ENCODE data around the gene IGFBP4. TPM values are rescaled to one million over a fixed set of nuclear protein-coding genes. Genes with fewer than 3 reads are reported as not detected.

IGFBP4 gene
- total and polyA plus RNA-seq, 2 of the 13 experiments (the other 11 are each of a cell fraction or from before 2014, with no cell fraction given), result 4.1 to 49.0 TPM

DNA sequence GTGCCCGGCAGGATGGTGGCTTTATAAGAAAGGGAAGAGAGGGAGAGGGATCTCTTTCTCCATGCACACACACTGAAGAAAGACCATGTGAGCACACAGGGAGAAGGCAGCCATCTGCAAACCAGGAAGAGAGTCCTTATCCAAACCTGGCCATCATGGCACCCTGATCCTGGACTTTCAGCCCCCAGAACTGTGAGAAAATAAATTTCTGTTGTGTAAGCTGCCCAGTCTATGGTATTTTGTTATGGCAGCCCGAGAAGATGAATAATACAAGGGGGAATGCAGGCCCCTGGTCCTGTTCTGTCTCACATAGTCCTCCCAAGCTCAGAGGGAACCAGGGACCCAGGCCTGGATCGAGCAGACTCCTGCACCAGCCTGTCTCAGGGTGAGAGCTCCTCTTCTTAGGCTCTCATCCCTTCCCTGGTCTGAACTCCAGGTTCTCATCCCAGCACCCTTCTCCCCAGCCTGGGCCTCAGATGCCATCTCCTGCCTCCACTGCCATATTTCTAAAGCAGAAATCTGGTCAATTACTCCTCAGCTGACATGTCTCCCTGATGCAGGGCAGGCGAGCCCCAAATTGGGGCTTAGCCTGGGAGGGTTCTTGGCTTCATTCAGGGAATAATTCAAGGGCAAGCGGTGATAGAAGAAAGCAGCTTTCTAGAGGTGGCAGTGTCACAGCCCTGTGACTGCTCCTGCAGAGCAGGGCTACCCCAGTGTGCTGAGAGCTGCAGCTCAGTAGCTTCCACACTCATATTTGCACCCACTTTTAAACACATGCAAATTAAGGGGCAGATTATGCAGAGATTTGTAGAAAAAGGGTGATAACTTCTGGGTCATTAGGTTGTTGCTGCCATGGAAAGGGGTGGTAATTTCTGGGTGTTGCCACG is 28.8 kb downstream of the IGFBP4 start:
- BruUV-seq (replicated peaks), result no TSS peak
- POLR2A ChIA-PET, result interaction anchor here (1.0 to 2.0 kb wide), 3 partner anchors 12 to 89 kb away, joined by 3 to 5 read pairs (median 3); no protein-coding TSS in a partner anchor

More for the DNA sequence above, 28.8 kb downstream of the IGFBP4 start:
- Histone ChIP-seq H3K4me3 (replicated peaks in 1 of 3; ENCODE audit: insufficient read depth in 1 of 3, low read depth in 2 of 3, low read length in 3 of 3) (no peak overlapping the region), H3K27ac (ENCODE audit: extremely low read length, insufficient read depth, low read length) (no peak overlapping the region), H2AFZ (ENCODE audit: low read length) (no peak overlapping the region), H3K9me3 (ENCODE audit: low read length) (no peaks in the 10 kb centered on the region), H4K20me1 (ENCODE audit: insufficient read depth, low read length) (no peaks in the 10 kb centered on the region), H3K9ac (ENCODE audit: insufficient read depth, low read depth, low read length) (no peak overlapping the region), H3K36me3 (replicated peaks in 1 of 2; ENCODE audit: control insufficient read depth in 1 of 2, insufficient read depth in 2 of 2, low read length in 2 of 2) (no peaks in the 10 kb centered on the region), H3K27me3 (ENCODE audit: control insufficient read depth in 1 of 2, insufficient read depth in 2 of 2, low read length in 2 of 2) (0 out of 5 replicates have a peak, but pooled peaks cover 0 to 3% of the 10 kb centered on the region in 2 experiments), H3K79me2 (ENCODE audit: insufficient read depth, low read length) (no peaks in the 10 kb centered on the region), H3K4me2 (ENCODE audit: low read depth, low read length) (no peak overlapping the region), H3K4me1 (ENCODE audit: insufficient read depth, low read length) (peaks cover 49% of the 10 kb centered on the region)
- ATAC-seq, result no peak
- WGBS (ENCODE audit: low lambda C conversion rate), result 63% methylated on average over 6 of the region's 6 CpGs
- TF ChIP-seq RFX3 (CRISPR knock-in tag; IDR thresholded peaks at IDR 0.05) (peak; percentile 72), ZNF124 (CRISPR knock-in tag; IDR thresholded peaks at IDR 0.05) (no peak), TP53 (CRISPR knock-in tag; conservative IDR thresholded peaks at IDR 0.05) (no peak), HNF4A (CRISPR knock-in tag; IDR thresholded peaks at IDR 0.05) (no peak), TCF7 (IDR thresholded peaks at IDR 0.05; ENCODE audit: low read depth) (no peak)
- TF ChIP-seq, protein P1, sequence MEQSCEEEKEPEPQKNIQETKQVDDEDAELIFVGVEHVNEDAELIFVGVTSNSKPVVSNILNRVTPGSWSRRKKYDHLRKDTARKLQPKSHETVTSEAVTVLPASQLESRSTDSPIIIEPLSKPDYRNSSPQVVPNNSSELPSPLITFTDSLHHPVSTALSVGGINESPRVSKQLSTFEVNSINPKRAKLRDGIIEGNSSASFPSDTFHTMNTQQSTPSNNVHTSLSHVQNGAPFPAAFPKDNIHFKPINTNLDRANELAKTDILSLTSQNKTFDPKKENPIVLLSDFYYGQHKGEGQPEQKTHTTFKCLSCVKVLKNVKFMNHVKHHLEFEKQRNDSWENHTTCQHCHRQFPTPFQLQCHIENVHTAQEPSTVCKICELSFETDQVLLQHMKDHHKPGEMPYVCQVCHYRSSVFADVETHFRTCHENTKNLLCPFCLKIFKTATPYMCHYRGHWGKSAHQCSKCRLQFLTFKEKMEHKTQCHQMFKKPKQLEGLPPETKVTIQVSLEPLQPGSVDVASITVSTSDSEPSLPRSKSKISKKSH (CRISPR knock-in tag; IDR thresholded peaks at IDR 0.05; ENCODE audit: borderline replicate concordance), result no peak
- intact Hi-C loops (cut with micrococcal nuclease; ENCODE audit: unreplicated experiment), result no loop called here
- no peak for FAIRE-seq
- DNase-seq (ENCODE audit: low spot score), result no peak
- CTCF ChIA-PET (ENCODE audit: low intra/inter-chr PET ratio, low total read pairs), result no interaction called here
- in situ Hi-C loops (cut with HindIII; ENCODE audit: extremely low pct_ligation_motif_present, low pct_unique_long_range_greater_than_20kb), result no loop called here

All from HepG2 (cell line).